K562 (cell line): ENCODE results near the gene DNAJC9.

ENCODE experiments used
- CEBPB ChIP-seq: fragments of 450-650 bp; IDR thresholded peaks from 2 replicates; pipeline ENCODE4 v1.6.1; 2016; ENCODE audit warnings: missing genetic modification characterization, missing compliant biosample characterization
- GATAD2B ChIP-seq: fragments of 450-650 bp; IDR thresholded peaks from 2 replicates; pipeline ENCODE4 v1.6.1; 2017; ENCODE audit warnings: mild to moderate bottlenecking, borderline replicate concordance
- MYC ChIP-seq, 2 experiments: fragments of 250-450 bp in 1 of 2; sonication (Bioruptor Pico) in 1 of 2; IDR thresholded peaks; 2 replicates each; pipeline versions ENCODE4 v1.5.1 to v1.6.1; 2012 to 2021; ENCODE audit warnings: low read depth in 2 of 2, borderline replicate concordance in 1 of 2, improper control_type of control experiment in 1 of 2, low read length in 1 of 2, mild to moderate bottlenecking in 1 of 2, moderate library complexity in 1 of 2
- POLR2AphosphoS5 ChIP-seq: IDR thresholded peaks from 2 replicates; pipeline ENCODE4 v1.6.1; 2011; ENCODE audit warnings: mild to moderate bottlenecking, low read depth, low read length, moderate library complexity; ENCODE audit not compliant: control insufficient read depth, insufficient read depth
- XRCC5 ChIP-seq: fragments of 200-400 bp; formaldehyde crosslinking; IDR thresholded peaks from 2 replicates; pipeline ENCODE4 v1.6.1; 2017; ENCODE audit warnings: low read depth, mild to moderate bottlenecking, low read length
- ZKSCAN8 ChIP-seq: fragments of 200-800 bp; sonication (Bioruptor generic); IDR thresholded peaks from 2 replicates; pipeline ENCODE4 v1.6.1; 2016; ENCODE audit warnings: missing genetic modification characterization, missing compliant biosample characterization
- ZNF124 ChIP-seq: sonication (generic); formaldehyde crosslinking; IDR thresholded peaks from 2 replicates; pipeline ENCODE4 v1.8.1; 2022; ENCODE audit warnings: missing genetic modification reagents
- TF ChIP-seq, protein P1 (sequence below), 3 experiments: IDR thresholded peaks in 2 of 3; conservative IDR thresholded peaks in 1 of 3; 2 replicates each; pipeline ENCODE4 v1.5.1; 2011 to 2012; ENCODE audit warnings: low read length in 3 of 3, mild to moderate bottlenecking in 3 of 3, control low read depth in 2 of 3, improper control_type of control experiment in 1 of 3, inconsistent platforms in 1 of 3, low read depth in 1 of 3, mixed read lengths in 1 of 3, moderate library complexity in 1 of 3; ENCODE audit not compliant: insufficient read depth in 2 of 3

DNA sequence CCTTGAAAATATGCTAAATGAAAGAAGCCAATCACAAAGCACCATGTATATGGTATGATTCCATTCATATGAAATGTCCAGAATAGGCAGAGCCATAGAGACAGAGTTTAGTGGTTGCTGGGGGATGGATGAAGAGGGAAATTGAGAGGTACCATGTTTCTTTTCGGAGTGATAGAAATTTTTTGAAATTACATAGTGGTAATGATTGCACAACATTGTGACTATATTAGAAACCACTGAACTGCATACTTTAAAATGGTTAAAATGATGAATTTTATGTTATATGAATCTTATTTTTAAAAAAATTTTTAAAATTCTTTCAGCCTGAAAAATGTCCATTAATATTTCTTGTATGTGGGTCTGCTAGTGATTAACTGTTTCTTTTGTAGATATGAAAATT is 26.1 kb downstream of the DNAJC9 start:
- TF ChIP-seq, protein P1, sequence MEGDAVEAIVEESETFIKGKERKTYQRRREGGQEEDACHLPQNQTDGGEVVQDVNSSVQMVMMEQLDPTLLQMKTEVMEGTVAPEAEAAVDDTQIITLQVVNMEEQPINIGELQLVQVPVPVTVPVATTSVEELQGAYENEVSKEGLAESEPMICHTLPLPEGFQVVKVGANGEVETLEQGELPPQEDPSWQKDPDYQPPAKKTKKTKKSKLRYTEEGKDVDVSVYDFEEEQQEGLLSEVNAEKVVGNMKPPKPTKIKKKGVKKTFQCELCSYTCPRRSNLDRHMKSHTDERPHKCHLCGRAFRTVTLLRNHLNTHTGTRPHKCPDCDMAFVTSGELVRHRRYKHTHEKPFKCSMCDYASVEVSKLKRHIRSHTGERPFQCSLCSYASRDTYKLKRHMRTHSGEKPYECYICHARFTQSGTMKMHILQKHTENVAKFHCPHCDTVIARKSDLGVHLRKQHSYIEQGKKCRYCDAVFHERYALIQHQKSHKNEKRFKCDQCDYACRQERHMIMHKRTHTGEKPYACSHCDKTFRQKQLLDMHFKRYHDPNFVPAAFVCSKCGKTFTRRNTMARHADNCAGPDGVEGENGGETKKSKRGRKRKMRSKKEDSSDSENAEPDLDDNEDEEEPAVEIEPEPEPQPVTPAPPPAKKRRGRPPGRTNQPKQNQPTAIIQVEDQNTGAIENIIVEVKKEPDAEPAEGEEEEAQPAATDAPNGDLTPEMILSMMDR (IDR thresholded peaks at IDR 0.05 in 2 of 3, conservative IDR thresholded peaks at IDR 0.05 in 1 of 3; ENCODE audit: insufficient read depth in 2 of 3, low read depth in 1 of 3, low read length in 3 of 3): no peak
- TF ChIP-seq ZKSCAN8 (CRISPR knock-in tag) (no peak), POLR2AphosphoS5 (no peak), GATAD2B (no peak), ZNF124 (CRISPR knock-in tag) (no peak), MYC (IDR thresholded peaks at IDR 0.05; ENCODE audit: low read depth, low read length) (no peak), MYC (CRISPR knock-in tag; IDR thresholded peaks at IDR 0.05; ENCODE audit: borderline replicate concordance, low read depth) (no peak), CEBPB (tag) (peak; percentile 80; the same call in 1 of the 2 replicates), XRCC5 (no peak)
